Measurements from ENCODE around the gene RAP1GAP.

DNA sequence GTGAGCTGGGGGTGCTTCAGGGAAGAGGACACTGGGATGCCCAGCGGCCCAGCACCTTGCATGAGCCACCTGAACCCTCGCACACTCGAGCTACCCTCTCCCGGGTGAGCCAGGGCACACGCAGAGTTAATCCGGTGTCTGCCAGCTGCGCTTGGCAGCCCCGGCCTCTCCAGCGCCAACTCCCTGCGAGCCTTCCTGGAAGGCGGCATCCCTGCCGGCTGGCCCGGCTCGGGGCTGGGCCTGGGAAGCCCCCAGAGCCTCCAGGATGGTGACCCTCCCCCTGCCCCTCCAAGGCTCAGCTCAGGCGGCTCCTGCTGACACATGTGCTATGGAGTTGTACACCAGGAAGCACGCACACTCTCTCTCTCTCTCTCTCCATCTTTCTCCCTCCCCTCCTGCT is 48.7 kb downstream of the RAP1GAP start:
- TF ChIP-seq, protein P1, sequence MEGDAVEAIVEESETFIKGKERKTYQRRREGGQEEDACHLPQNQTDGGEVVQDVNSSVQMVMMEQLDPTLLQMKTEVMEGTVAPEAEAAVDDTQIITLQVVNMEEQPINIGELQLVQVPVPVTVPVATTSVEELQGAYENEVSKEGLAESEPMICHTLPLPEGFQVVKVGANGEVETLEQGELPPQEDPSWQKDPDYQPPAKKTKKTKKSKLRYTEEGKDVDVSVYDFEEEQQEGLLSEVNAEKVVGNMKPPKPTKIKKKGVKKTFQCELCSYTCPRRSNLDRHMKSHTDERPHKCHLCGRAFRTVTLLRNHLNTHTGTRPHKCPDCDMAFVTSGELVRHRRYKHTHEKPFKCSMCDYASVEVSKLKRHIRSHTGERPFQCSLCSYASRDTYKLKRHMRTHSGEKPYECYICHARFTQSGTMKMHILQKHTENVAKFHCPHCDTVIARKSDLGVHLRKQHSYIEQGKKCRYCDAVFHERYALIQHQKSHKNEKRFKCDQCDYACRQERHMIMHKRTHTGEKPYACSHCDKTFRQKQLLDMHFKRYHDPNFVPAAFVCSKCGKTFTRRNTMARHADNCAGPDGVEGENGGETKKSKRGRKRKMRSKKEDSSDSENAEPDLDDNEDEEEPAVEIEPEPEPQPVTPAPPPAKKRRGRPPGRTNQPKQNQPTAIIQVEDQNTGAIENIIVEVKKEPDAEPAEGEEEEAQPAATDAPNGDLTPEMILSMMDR (conservative IDR thresholded peaks at IDR 0.05; ENCODE audit: low read length) = no peak
- no peak for TF ChIP-seq EZH2phosphoT487 (IDR thresholded peaks at IDR 0.05; ENCODE audit: borderline replicate concordance, low read depth, low read length)
